ENCODE measurements around the gene MTCH1. TPM values are rescaled to one million over a fixed set of nuclear protein-coding genes. Genes with fewer than 3 reads are reported as not detected.
"Not testable (repeated sequence)": the region's sequence is repeated elsewhere in the genome, so short reads cannot be mapped to it uniquely, and the experiment has no call there.

Gene MTCH1
- total RNA-seq, 4 donors from 2014 or later = 127 to 186 (median 158) TPM

DNA sequence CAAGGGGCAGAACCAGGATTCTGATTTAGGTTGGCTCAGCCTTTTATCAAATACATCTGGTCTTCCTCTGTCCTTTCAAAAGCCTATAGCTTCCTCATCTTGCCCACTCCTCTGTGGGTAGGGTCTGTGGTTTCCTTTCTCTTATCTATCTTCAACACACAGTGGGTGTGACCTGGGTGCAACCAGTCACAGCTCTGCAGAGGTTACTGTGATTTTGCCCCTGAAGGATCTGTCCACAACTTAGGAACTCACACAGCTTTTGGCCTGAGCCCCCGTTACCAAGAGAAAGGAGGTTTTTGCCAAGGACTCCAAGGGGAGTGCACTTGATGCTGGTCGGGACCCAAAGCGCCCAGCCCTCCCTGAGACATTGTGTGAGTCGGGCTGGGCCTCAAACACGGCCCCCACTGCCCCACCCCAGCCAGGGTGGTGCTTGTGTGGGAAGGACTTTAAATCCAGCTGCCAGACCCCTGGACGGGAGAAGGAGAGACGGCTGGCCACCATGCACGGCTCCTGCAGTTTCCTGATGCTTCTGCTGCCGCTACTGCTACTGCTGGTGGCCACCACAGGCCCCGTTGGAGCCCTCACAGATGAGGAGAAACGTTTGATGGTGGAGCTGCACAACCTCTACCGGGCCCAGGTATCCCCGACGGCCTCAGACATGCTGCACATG is 31.6 kb downstream of the MTCH1 start, which contains the start of gene PI16:
TSS of gene PI16 (plus strand) at position 477 of the 670 bp plus-strand sequence. CDS start at position 500, 23 bp downstream.
- H3K36me3 ChIP-seq = no peaks in the 10 kb centered on the region
- DNase-seq = peak in 1 of 3 donors; percentile 42
- no peaks in the 10 kb centered on the region for H3K27me3 ChIP-seq
- TF ChIP-seq, protein P1, sequence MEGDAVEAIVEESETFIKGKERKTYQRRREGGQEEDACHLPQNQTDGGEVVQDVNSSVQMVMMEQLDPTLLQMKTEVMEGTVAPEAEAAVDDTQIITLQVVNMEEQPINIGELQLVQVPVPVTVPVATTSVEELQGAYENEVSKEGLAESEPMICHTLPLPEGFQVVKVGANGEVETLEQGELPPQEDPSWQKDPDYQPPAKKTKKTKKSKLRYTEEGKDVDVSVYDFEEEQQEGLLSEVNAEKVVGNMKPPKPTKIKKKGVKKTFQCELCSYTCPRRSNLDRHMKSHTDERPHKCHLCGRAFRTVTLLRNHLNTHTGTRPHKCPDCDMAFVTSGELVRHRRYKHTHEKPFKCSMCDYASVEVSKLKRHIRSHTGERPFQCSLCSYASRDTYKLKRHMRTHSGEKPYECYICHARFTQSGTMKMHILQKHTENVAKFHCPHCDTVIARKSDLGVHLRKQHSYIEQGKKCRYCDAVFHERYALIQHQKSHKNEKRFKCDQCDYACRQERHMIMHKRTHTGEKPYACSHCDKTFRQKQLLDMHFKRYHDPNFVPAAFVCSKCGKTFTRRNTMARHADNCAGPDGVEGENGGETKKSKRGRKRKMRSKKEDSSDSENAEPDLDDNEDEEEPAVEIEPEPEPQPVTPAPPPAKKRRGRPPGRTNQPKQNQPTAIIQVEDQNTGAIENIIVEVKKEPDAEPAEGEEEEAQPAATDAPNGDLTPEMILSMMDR (IDR thresholded peaks at IDR 0.05) = no peak
- no peak for TF ChIP-seq POLR2A (IDR thresholded peaks at IDR 0.05)
- no peak within 1 kb of the TSS for H3K27ac ChIP-seq
- H3K9me3 ChIP-seq = no peaks in the 10 kb centered on the region
- H3K4me3 ChIP-seq = no peak within 1 kb of the TSS
- H3K4me1 ChIP-seq = peaks cover 0 to 15% (median 0%) of the 10 kb centered on the region in 4 donors

DNA sequence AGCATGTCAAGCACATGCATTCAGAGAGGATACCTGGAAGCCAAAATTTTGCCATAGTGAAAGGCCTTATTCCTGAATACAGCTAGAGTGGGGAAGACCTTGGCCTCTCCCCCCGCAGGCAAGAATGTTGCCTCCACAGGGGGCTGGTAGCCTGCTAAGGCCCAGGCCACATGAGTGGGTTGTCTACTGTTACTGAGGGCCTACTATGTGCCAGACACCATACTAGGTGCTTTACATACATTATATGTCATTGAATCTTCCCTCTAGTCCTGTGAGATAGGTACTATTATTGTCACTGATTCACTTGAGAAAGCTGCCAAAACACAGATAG is 32.1 kb downstream of the MTCH1 start:
- TF ChIP-seq POLR2A (IDR thresholded peaks at IDR 0.05) = no peak
- TF ChIP-seq, protein P1 (IDR thresholded peaks at IDR 0.05) = no peak
- H3K27me3 ChIP-seq = no peaks in the 10 kb centered on the region

DNA sequence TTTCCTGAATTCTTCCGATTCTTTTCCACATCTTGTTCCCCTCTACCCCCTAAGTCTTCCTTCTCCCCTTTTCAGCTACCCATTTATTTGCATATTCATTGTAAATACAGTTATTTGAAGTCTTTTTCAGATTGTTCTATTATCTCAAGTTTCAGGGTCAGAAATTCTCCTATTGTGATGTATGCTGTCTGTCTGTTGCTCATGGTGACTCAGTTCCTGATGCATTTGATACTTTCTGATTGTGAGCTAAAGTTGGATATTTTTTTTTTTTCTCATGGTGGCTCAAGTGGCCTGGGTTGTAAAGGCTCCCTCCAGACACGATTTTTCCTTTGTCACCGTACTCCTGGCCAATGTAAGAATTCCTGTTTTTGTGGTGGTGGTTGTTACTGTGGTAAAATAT is 36.4 kb downstream of the MTCH1 start:
- Histone ChIP-seq H3K27ac (no peak overlapping the region), H3K4me3 (no peak overlapping the region), H3K4me1 (peaks cover 0 to 9% (median 0%) of the 10 kb centered on the region in 4 donors), H3K27me3 (no peaks in the 10 kb centered on the region), H3K9me3 (no peaks in the 10 kb centered on the region), H3K36me3 (no peaks in the 10 kb centered on the region)
- DNase-seq = no peak
- TF ChIP-seq POLR2A (IDR thresholded peaks at IDR 0.05) = no peak
- TF ChIP-seq, protein P1 (IDR thresholded peaks at IDR 0.05) = no peak

More for the DNA sequence above, 32.1 kb downstream of the MTCH1 start:
- no peak overlapping the region for H3K4me3 ChIP-seq
- H3K36me3 ChIP-seq = no peaks in the 10 kb centered on the region
- H3K9me3 ChIP-seq = no peaks in the 10 kb centered on the region
- peaks cover 0 to 15% (median 0%) of the 10 kb centered on the region in 4 donors for H3K4me1 ChIP-seq
- no peak for DNase-seq
- no peak overlapping the region for H3K27ac ChIP-seq

DNA sequence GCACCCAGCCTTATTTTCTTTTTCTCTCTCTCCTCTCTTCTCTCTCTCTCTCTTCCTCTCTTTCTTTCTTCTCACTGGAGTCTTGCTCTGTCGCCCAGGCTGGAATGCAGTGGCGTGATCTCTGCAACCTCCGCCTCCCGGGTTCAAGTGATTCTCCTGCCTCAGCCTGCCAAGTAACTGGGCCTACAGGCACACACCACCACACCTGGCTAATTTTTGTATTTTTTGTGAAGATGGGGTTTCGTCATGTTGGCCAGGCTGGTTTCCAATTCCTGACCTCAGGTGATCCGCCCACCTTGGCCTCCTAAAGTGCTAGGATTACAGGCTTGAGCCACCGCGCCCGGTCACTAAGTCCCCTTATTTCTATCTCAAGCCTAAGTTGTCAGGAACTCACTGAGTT is 36.9 kb downstream of the MTCH1 start:
- H3K4me1 ChIP-seq, H3K4me3 ChIP-seq, H3K9me3 ChIP-seq, H3K27ac ChIP-seq, H3K27me3 ChIP-seq, H3K36me3 ChIP-seq: not testable (repeated sequence)
- peak in 1 of 3 donors; percentile 30 for DNase-seq

DNA sequence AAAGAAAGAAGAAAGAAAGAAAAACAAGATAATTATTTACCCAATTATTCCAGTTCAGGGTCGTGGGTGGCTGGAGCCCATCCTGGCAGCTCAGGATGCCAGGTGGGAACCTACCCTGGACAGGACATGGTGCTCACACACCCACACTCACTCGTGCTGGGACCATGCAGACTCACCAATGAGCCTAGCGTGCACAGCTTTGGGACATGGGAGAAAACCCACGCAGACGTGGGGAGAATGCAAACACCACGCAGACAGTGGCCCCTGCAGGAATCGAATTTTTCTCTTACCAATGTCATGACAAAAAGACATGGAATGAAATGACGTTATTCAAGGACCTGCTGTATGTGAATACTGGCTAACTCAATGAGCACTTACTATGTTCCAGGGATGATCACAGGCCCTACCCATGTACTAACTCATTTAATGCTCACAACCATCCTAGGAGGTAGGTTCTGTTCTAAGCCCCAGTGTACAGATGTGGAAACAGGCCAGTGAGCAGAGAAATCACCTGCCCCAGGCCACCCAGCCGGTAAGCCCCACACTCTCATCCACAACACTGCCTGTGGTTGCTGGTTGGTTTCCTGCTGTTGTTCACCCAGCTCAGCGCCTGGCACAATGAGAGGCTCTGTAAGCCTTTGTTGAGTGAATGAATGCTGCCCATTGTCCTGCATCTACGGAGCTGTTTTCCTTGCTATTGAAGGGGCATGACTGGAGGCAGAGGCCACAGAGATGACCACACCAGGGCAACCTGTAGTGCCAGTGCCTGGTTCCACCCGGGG is 38.2 kb downstream of the MTCH1 start:
- Histone ChIP-seq H3K27ac (peak overlapping the region in 1 of 4 donors; percentile 32), H3K36me3 (no peaks in the 10 kb centered on the region), H3K9me3 (no peaks in the 10 kb centered on the region), H3K4me1 (no peaks in the 10 kb centered on the region), H3K4me3 (no peak overlapping the region), H3K27me3 (no peaks in the 10 kb centered on the region)
- DNase-seq = peak in 2 of 3 donors; percentile 51 to 75
- TF ChIP-seq POLR2A (IDR thresholded peaks at IDR 0.05) = no peak
- TF ChIP-seq, protein P1 (IDR thresholded peaks at IDR 0.05) = no peak

DNA sequence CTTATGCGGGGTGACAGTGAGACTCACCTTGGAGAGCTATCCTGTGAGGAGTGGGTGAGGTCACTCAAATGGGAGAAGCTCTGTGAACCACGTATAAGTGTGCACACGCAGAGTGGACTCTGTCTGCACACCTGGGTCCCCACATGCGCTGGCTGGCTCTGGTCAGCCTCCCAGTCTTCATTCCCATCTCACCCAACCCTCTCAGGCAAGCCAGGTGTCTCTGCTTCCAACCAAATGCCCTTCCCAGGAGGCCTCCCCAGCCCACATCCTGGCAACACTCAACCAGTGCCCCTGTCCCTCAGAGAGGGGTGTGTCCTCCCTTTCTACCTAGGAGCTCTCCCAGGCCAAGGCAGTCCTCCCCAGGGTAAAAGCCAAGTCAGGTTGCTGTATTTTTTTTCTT is 39.5 kb downstream of the MTCH1 start:
- Histone ChIP-seq H3K36me3 (no peaks in the 10 kb centered on the region), H3K27ac (no peak overlapping the region), H3K4me3 (no peak overlapping the region), H3K4me1 (no peaks in the 10 kb centered on the region), H3K27me3 (no peaks in the 10 kb centered on the region), H3K9me3 (no peaks in the 10 kb centered on the region)
- no peak for TF ChIP-seq POLR2A (IDR thresholded peaks at IDR 0.05)
- TF ChIP-seq, protein P1 (IDR thresholded peaks at IDR 0.05) = no peak
- DNase-seq = peak in 1 of 3 donors; percentile 18

Measured in Peyer's patch (tissue), 4 donors.